PC-9 (cell line): ENCODE data around the gene INTS1. TPM values are rescaled to one million over a fixed set of nuclear protein-coding genes. Genes with fewer than 3 reads are reported as not detected.

Experiments
- BruUV-seq: library from RNA; stranded (reverse); fragments of 400-500 nt; replicated peaks from 2 replicates; lab custom pipeline; 2021; lab: Mats Ljungman, UMichigan
- CTCF ChIA-PET: fragments of 300-600 bp; sonication (Branson Sonifier 250); formaldehyde crosslinking; loops from one replicate; lab custom pipeline; 2022; ENCODE audit warnings: antibody characterized with exemption; lab: Charles Lee
- POLR2A ChIA-PET: fragments of 300-600 bp; sonication (Branson Sonifier 250); formaldehyde crosslinking; loops from one replicate; lab custom pipeline; 2022; ENCODE audit warnings: antibody characterized with exemption; ENCODE audit not compliant: unreplicated experiment; lab: Charles Lee
- DNase-seq, 2 experiments: peaks; one replicate each; pipeline versions ENCODE4 v3.0.0 to v3.0.0-alpha.2; 2015 to 2022; ENCODE audit warnings: mixed read lengths in 1 of 2
- H2AFZ ChIP-seq: fragments of 200-600 bp; sonication (generic); 2 replicates; pipeline ENCODE4 v1.8.1; 2017; ENCODE audit warnings: antibody characterized with exemption
- H3F3A ChIP-seq: fragments of 200-600 bp; sonication (generic); 2 replicates; pipeline ENCODE4 v1.8.1; 2017; ENCODE audit warnings: antibody characterized with exemption, mild to moderate bottlenecking, low read depth; ENCODE audit not compliant: insufficient read depth
- H3K27ac ChIP-seq: fragments of 200-600 bp; sonication (generic); 2 replicates; pipeline ENCODE4 v1.6.1; 2016; ENCODE audit warnings: mixed run types
- H3K27me3 ChIP-seq: fragments of 200-600 bp; sonication (generic); 2 replicates; pipeline ENCODE4 v1.6.1; 2016; ENCODE audit warnings: low read depth, mixed run types; ENCODE audit not compliant: insufficient read depth
- H3K36me3 ChIP-seq: fragments of 200-600 bp; sonication (generic); 2 replicates; pipeline ENCODE4 v1.6.1; 2016; ENCODE audit warnings: low read depth, mixed run types
- H3K4me1 ChIP-seq: fragments of 200-600 bp; sonication (generic); replicated peaks from 2 replicates; pipeline ENCODE4 v1.6.1; 2016; ENCODE audit warnings: mixed run types; ENCODE audit not compliant: insufficient read depth
- H3K4me2 ChIP-seq: fragments of 200-600 bp; sonication (generic); 2 replicates; pipeline ENCODE4 v1.6.1; 2017; ENCODE audit warnings: mixed run types
- H3K4me3 ChIP-seq: fragments of 200-600 bp; sonication (generic); 2 replicates; pipeline ENCODE4 v1.6.1; 2016; ENCODE audit warnings: mixed run types
- H3K79me2 ChIP-seq: fragments of 200-600 bp; sonication (generic); 2 replicates; pipeline ENCODE4 v1.6.1; 2017; ENCODE audit warnings: low read depth, mixed run types
- H3K9me2 ChIP-seq: fragments of 200-600 bp; sonication (generic); 2 replicates; pipeline ENCODE4 v1.8.1; 2017; ENCODE audit warnings: mild to moderate bottlenecking; ENCODE audit not compliant: insufficient read depth
- H3K9me3 ChIP-seq: fragments of 200-600 bp; sonication (generic); 2 replicates; pipeline ENCODE4 v1.8.1; 2016; ENCODE audit warnings: low read depth; ENCODE audit not compliant: insufficient read depth
- H4K20me1 ChIP-seq: fragments of 200-600 bp; sonication (generic); 2 replicates; pipeline ENCODE4 v1.8.1; 2017; ENCODE audit not compliant: insufficient read depth
- EZH2 ChIP-seq: fragments of 200-600 bp; sonication (generic); IDR thresholded peaks from 2 replicates; pipeline ENCODE4 v1.8.0; 2017; ENCODE audit warnings: antibody characterized with exemption, low read depth
- intact Hi-C: fragments of 100-400 bp; cut with micrococcal nuclease; formaldehyde crosslinking; loops from one replicate; pipeline ENCODE4 v1.10.0; 2022; ENCODE audit not compliant: unreplicated experiment
- total RNA-seq: library from RNA; stranded (reverse); gene quantifications from 2 replicates; pipeline ENCODE4 v1.2.3, GENCODE V29; 2021
- TF ChIP-seq, protein P1 (sequence below): fragments of 200-600 bp; sonication (generic); conservative IDR thresholded peaks from 2 replicates; pipeline ENCODE4 v1.6.1; 2017; ENCODE audit warnings: mixed run types, antibody characterized with exemption, mild to moderate bottlenecking, moderate library complexity

INTS1 gene
- total RNA-seq, 1 experiment from 2014 or later, result 124 TPM

DNA sequence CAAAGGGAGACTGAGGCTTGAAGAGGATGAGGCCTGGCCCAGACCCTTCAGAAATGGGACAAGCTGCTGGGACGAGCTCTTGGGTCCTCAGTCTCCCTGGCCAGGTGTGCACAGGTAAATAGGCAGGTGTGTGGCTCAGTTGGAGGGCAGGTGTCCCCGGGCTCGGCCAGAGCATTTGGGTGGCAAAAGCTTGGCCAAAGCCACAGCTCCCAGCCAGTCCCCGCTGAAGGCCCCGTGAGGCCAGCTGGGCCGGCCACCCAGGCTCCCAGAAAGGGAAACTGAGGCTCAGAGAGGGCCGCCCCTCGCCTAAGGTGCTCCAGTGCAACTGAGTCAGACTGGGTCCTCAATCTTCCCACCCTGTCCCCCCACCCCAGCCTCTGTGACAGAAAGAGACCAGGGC lies 82.2 kb downstream of the INTS1 start:
- no peaks in the 10 kb centered on the region for H3K79me2 ChIP-seq
- TF ChIP-seq EZH2, result no peak
- TF ChIP-seq, protein P1, sequence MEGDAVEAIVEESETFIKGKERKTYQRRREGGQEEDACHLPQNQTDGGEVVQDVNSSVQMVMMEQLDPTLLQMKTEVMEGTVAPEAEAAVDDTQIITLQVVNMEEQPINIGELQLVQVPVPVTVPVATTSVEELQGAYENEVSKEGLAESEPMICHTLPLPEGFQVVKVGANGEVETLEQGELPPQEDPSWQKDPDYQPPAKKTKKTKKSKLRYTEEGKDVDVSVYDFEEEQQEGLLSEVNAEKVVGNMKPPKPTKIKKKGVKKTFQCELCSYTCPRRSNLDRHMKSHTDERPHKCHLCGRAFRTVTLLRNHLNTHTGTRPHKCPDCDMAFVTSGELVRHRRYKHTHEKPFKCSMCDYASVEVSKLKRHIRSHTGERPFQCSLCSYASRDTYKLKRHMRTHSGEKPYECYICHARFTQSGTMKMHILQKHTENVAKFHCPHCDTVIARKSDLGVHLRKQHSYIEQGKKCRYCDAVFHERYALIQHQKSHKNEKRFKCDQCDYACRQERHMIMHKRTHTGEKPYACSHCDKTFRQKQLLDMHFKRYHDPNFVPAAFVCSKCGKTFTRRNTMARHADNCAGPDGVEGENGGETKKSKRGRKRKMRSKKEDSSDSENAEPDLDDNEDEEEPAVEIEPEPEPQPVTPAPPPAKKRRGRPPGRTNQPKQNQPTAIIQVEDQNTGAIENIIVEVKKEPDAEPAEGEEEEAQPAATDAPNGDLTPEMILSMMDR, result no peak
- H2AFZ ChIP-seq, result no peak overlapping the region
- H3K36me3 ChIP-seq, result no peaks in the 10 kb centered on the region
- peaks cover 63% of the 10 kb centered on the region for H3K27me3 ChIP-seq
- no peak overlapping the region for H3K27ac ChIP-seq
- BruUV-seq, result no TSS peak
- no peak overlapping the region for H3K4me3 ChIP-seq
- no peaks in the 10 kb centered on the region for H3K9me3 ChIP-seq
- CTCF ChIA-PET, result interaction anchor here (0.6 kb wide), 1 partner anchor 238 kb away, joined by 4 read pairs; no protein-coding TSS in a partner anchor
- no peak overlapping the region for H3K4me2 ChIP-seq
- peaks cover 12% of the 10 kb centered on the region; the same call in 1 of the 2 replicates for H3F3A ChIP-seq
- intact Hi-C loops, result no loop called here
- POLR2A ChIA-PET, result no interaction called here
- no peaks in the 10 kb centered on the region for H4K20me1 ChIP-seq
- no peak for DNase-seq
- H3K4me1 ChIP-seq, result no peaks in the 10 kb centered on the region
- no peaks in the 10 kb centered on the region for H3K9me2 ChIP-seq

DNA sequence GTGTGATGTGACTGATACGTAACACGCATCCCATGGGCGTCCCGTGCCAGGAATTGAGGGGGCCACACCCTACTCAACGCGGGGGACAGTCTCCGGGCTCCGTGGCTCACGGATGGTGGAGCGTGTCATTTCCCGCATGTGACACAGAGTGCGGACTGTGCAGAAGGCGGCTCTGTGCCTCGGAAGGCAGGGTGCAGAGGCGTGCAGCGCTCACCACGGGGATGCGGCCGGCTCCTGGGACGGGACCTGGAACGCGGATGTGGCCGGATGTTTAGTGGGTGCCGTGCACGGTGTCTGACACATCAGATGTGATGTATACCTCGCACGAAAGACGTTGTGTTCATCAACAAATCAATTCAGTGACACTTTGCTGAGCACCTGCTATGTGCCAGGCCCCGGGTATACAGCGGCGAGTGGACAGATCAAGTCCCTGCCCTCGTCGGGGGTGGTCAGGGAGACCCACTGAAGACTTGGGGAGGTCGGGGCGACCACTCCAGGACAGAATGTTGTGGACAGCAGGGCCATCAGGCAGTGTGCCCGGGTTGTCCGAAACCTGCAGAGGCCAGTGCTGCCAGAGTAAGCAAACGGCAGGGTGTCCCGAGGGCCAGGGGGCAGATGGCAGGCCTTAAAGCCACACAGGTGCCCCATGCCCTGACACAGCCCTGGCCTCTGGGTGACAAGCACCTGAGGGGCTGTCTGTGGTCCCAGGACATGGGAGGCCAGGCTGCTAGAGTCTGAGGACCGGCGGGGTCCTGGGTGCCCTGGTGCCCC lies 83.0 kb downstream of the INTS1 start:
- TF ChIP-seq EZH2, result no peak
- TF ChIP-seq, protein P1, result no peak
- H3F3A ChIP-seq, result peaks cover 12% of the 10 kb centered on the region; the same call in 1 of the 2 replicates
- H3K79me2 ChIP-seq, result no peaks in the 10 kb centered on the region
- no TSS peak for BruUV-seq
- no peaks in the 10 kb centered on the region for H3K4me1 ChIP-seq
- H3K27me3 ChIP-seq, result peaks cover 71% of the 10 kb centered on the region
- H3K9me3 ChIP-seq, result no peaks in the 10 kb centered on the region
- ChIA-PET CTCF (no interaction called here), POLR2A (no interaction called here)
- no peak for DNase-seq
- no peak overlapping the region for H3K4me3 ChIP-seq
- no peak overlapping the region for H2AFZ ChIP-seq
- H4K20me1 ChIP-seq, result no peaks in the 10 kb centered on the region
- no peak overlapping the region for H3K4me2 ChIP-seq
- intact Hi-C loops, result no loop called here
- H3K9me2 ChIP-seq, result no peaks in the 10 kb centered on the region
- no peaks in the 10 kb centered on the region for H3K36me3 ChIP-seq
- H3K27ac ChIP-seq, result no peak overlapping the region

Other genes starting within 250 kb of the INTS1 start
- gene MICALL2, start 44.9 kb downstream of the INTS1 start, total RNA-seq, result 104 and 115 TPM in 2 replicates
- gene MAFK, start 26.3 kb upstream of the INTS1 start, total RNA-seq, result 43.1 and 70.8 TPM in 2 replicates
- 21.4 TPM in 2 replicates for gene TMEM184A, start 51.8 kb upstream of the INTS1 start, total RNA-seq
- gene PSMG3, start 65.6 kb upstream of the INTS1 start, total RNA-seq, result 63.3 and 78.9 TPM in 2 replicates
- gene ELFN1, start 165.9 kb upstream of the INTS1 start, total RNA-seq, result 0.09 and 0.13 TPM in 2 replicates